ENCODE results near the gene CD28. TPM values are rescaled to one million over a fixed set of nuclear protein-coding genes. Genes with fewer than 3 reads are reported as not detected.

The CD28 gene
- total RNA-seq, 2 donors from 2014 or later, result 3.5 to 4.3 TPM

GRCh38 chr2:203662951-203663350 is 43.5 kb upstream of the CD28 start:
- DNase-seq (ENCODE audit: low spot score), result no peak
- no peak for TF ChIP-seq CTCF (IDR thresholded peaks at IDR 0.05)
- H3K4me1 ChIP-seq (ENCODE audit: control insufficient read depth in 1 of 2, low read depth in 2 of 2), result peaks cover 0 to 10% of the 10 kb centered on the region in 2 donors
- no peak overlapping the region for H3K27ac ChIP-seq
- H3K36me3 ChIP-seq, result no peaks in the 10 kb centered on the region
- no peak for ATAC-seq (ENCODE audit: insufficient number of reproducible peaks, low FRiP score, low read depth)
- H3K4me3 ChIP-seq, result no peak overlapping the region
- H3K27me3 ChIP-seq (replicated peaks; ENCODE audit: insufficient read depth), result no peaks in the 10 kb centered on the region
- H3K9me3 ChIP-seq, result no peaks in the 10 kb centered on the region

DNA sequence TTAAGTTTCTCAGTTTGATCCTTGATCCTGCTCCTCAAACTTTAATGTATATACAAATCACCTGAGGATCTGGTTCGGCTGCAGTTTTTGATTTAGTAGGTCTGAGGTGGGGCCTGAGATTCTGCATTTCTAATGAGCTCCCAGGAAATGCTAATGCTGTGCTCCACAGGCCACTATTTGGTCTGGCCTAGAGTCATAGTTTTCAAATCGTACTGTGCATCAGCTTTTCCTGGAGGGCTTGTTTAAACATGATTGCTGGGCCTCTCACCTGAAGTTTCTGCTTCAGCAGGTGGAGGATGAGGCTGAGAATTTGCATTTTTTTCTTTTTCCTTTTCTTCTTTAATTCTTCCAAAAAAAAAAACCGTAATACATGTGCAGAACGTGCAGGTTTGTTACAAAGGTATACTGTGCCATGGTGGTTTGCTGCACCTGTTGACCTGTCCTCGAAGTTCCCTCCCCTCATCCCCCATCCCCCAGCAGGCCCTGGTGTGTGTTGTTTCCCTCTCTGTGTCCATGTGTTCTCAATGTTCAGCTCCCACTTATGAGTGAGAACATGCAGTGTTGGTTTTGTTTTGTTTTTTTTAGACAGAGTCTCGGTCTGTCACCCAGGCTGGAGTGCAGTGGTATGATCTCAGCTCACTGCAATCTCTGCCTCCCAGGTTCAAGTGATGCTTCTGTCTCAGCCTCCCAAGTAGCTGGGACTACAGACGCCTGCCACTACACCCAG is 42.2 kb upstream of the CD28 start:
- Histone ChIP-seq H3K9me3 (no peaks in the 10 kb centered on the region), H3K4me1 (ENCODE audit: control insufficient read depth in 1 of 2, low read depth in 2 of 2) (peaks cover 0 to 10% of the 10 kb centered on the region in 2 donors), H3K27me3 (replicated peaks; ENCODE audit: insufficient read depth) (no peaks in the 10 kb centered on the region), H3K4me3 (no peak overlapping the region), H3K36me3 (no peaks in the 10 kb centered on the region), H3K27ac (no peak overlapping the region)
- DNase-seq (ENCODE audit: low spot score) (no peak), ATAC-seq (ENCODE audit: insufficient number of reproducible peaks, low FRiP score, low read depth) (no peak)
- no peak for TF ChIP-seq CTCF (IDR thresholded peaks at IDR 0.05)

DNA sequence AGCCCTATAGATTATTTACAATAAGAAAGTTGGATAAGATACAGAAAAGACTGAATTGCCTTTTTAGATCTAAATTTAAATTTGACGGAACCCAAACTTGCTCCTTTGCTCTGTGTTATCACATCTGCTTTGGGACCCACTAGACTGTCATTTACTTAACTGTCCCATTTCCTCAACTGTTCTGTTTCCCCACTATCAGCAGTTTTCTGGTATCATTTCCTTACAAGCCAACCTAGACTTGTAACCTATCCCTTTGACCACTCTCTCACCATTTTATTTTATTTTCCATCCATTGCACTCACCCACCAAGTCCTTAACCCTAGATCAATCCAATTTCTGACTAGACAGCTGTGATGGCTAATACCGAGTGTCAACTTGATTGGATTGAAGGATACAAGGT is 38.6 kb upstream of the CD28 start:
- H3K9me3 ChIP-seq, result no peaks in the 10 kb centered on the region
- H3K27me3 ChIP-seq (replicated peaks; ENCODE audit: insufficient read depth), result no peaks in the 10 kb centered on the region
- H3K4me1 ChIP-seq (ENCODE audit: control insufficient read depth in 1 of 2, low read depth in 2 of 2), result no peaks in the 10 kb centered on the region
- ATAC-seq (ENCODE audit: insufficient number of reproducible peaks, low FRiP score, low read depth) (no peak), DNase-seq (ENCODE audit: low spot score) (no peak)
- H3K4me3 ChIP-seq, result no peak overlapping the region
- H3K36me3 ChIP-seq, result no peaks in the 10 kb centered on the region
- TF ChIP-seq CTCF (IDR thresholded peaks at IDR 0.05), result no peak
- no peak overlapping the region for H3K27ac ChIP-seq

DNA sequence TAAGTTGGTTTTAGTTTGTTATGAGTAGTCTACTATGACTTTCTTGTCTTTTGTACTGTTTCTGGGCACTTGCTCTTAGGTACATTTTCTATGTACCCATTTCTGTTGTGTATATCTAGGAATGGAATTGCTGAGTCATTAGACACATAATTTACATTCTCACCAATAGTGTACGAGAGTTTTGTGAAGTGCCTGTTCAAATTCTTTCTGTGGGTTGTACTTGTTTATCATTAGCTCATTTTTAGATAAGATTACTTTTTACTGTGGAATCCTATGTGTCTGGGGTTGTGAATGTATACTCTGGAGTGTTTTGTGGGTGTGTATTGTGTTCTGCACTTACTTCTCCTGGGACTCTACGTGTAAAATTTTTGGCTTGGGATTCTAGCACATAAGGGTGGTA is 36.6 kb upstream of the CD28 start:
- no peak for TF ChIP-seq CTCF (IDR thresholded peaks at IDR 0.05)
- no peak for ATAC-seq (ENCODE audit: insufficient number of reproducible peaks, low FRiP score, low read depth)
- H3K9me3 ChIP-seq, result no peaks in the 10 kb centered on the region

GRCh38 chr2:203670939-203671338 is 35.5 kb upstream of the CD28 start:
- H3K27ac ChIP-seq, result no peak overlapping the region
- H3K36me3 ChIP-seq, result no peaks in the 10 kb centered on the region
- H3K27me3 ChIP-seq (replicated peaks; ENCODE audit: insufficient read depth), result no peaks in the 10 kb centered on the region
- ATAC-seq (ENCODE audit: insufficient number of reproducible peaks, low FRiP score, low read depth), result no peak
- H3K4me1 ChIP-seq (ENCODE audit: control insufficient read depth in 1 of 2, low read depth in 2 of 2), result peaks cover 3 to 5% of the 10 kb centered on the region in 2 donors
- H3K4me3 ChIP-seq, result no peak overlapping the region
- TF ChIP-seq CTCF (IDR thresholded peaks at IDR 0.05), result no peak
- H3K9me3 ChIP-seq, result no peaks in the 10 kb centered on the region
- DNase-seq (ENCODE audit: low spot score), result no peak

More for the DNA sequence above, 36.6 kb upstream of the CD28 start:
- Histone ChIP-seq H3K36me3 (no peaks in the 10 kb centered on the region), H3K27ac (no peak overlapping the region), H3K4me1 (ENCODE audit: control insufficient read depth in 1 of 2, low read depth in 2 of 2) (peaks cover 3 to 5% of the 10 kb centered on the region in 2 donors), H3K4me3 (no peak overlapping the region), H3K27me3 (replicated peaks; ENCODE audit: insufficient read depth) (no peaks in the 10 kb centered on the region)
- DNase-seq (ENCODE audit: low spot score), result no peak

Data from thoracic aorta (tissue), 2 donors.